ENCODE measurements around the gene NUTM2B. TPM values are rescaled to one million over a fixed set of nuclear protein-coding genes. Genes with fewer than 3 reads are reported as not detected.
"Not testable (repeated sequence)": the region's sequence is repeated elsewhere in the genome, so short reads cannot be mapped to it uniquely, and the experiment has no call there.

NUTM2B gene, protein sequence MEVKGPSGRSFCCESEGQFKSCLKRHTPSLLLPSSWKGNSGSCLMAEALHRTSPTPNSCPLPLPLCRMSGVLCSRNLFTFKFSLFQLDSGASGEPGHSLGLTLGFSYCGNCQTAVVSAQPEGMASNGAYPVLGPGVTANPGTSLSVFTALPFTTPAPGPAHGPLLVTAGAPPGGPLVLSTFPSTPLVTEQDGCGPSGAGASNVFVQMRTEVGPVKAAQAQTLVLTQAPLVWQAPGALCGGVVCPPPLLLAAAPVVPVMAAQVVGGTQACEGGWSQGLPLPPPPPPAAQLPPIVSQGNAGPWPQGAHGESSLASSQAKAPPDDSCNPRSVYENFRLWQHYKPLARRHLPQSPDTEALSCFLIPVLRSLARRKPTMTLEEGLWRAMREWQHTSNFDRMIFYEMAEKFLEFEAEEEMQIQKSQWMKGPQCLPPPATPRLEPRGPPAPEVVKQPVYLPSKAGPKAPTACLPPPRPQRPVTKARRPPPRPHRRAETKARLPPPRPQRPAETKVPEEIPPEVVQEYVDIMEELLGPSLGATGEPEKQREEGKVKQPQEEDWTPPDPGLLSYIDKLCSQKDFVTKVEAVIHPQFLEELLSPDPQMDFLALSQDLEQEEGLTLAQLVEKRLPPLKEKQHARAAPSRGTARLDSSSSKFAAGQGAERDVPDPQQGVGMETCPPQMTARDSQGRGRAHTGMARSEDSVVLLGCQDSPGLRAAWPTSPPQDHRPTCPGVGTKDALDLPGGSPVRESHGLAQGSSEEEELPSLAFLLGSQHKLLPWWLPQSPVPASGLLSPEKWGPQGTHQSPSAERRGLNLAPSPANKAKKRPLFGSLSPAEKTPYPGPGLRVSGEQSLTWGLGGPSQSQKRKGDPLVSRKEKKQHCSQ
- polyA plus RNA-seq (2013): 0.44 and 0.47 TPM in 2 replicates

DNA sequence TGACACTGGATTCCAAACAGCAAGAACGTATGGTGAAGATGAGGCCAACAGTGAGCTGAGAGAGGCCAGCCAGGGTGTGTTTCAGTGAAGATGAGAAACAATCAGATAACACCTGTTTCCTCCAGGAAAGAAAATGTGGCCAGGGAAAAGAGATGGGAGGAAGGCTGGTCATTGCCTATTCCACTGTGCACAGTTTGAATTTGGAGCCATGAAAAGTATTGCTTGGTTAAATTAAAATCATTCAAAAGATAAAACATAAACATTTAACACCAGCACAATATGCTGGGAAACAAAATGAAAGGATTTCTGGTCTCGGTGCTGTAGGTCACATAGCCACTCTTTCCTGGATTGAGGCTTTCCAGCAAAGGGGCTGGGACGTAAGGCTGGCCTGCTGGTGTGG, at the start of gene NUTM2B:
Gene NUTM2B, plus strand, starts transcription at position 301 of the 400 bp plus-strand sequence. CDS start 383 bp downstream, outside the sequence.
- H4K12ac ChIP-seq (ENCODE audit: low read depth, low read length); H2BK12ac ChIP-seq (ENCODE audit: low read length); H2BK5ac ChIP-seq (ENCODE audit: low read depth, low read length, poor library complexity); H2AK5ac ChIP-seq (ENCODE audit: low read length); H3K4me1 ChIP-seq (ENCODE audit: control insufficient read depth in 1 of 2, insufficient read depth in 2 of 2, low read length in 2 of 2); DNase-seq; H2AFZ ChIP-seq (ENCODE audit: insufficient read depth, low read length, poor library complexity); H3K36me3 ChIP-seq (ENCODE audit: control insufficient read depth in 1 of 2, insufficient read depth in 2 of 2, low read length in 2 of 2); H3K27me3 ChIP-seq (ENCODE audit: insufficient read depth, low read length); H3K9ac ChIP-seq (ENCODE audit: low read length); H3K4me3 ChIP-seq (ENCODE audit: low read depth, low read length); H3K4me2 ChIP-seq (ENCODE audit: low read length); H3K79me2 ChIP-seq (ENCODE audit: control insufficient read depth, insufficient read depth, low read length, poor library complexity); H3K9me3 ChIP-seq (ENCODE audit: insufficient read depth, low read depth, low read length); H3K4ac ChIP-seq (ENCODE audit: low read depth, low read length); H3K14ac ChIP-seq (ENCODE audit: low read length); H2BK120ac ChIP-seq (ENCODE audit: insufficient read depth, low read length, poor library complexity); H3K23ac ChIP-seq (ENCODE audit: low read length); H4K91ac ChIP-seq (ENCODE audit: low read depth, low read length); H3K27ac ChIP-seq (ENCODE audit: low read depth, low read length); H3K79me1 ChIP-seq (ENCODE audit: low read length); H3K18ac ChIP-seq (ENCODE audit: low read length); H4K8ac ChIP-seq (ENCODE audit: low read depth, low read length): not testable (repeated sequence)
- no CpG with 5 or more reads among the region's 3 CpGs for WGBS (ENCODE audit: extremely low coverage, insufficient coverage, insufficient read length)

DNA sequence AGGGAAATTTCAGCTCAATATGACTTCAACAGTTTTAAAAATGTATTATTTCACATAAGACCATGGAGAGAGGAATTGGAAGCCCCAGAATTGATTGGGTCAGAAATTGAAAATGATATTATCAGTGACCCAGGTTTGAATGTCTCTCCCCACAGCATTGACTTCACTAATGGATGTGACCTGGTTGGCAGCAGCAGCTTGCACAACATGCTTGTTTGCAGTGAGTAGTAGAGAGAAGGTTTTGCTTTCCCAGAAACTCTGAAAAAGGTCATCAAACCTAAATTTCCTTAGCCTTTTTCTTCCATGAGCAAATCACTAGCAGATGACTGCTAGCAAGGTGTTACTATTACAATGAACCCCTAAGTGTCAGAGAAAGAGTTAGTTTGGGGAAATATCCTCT, 39.7 kb upstream of the NUTM2B start:
- H2AK5ac ChIP-seq (ENCODE audit: low read length); H4K91ac ChIP-seq (ENCODE audit: low read depth, low read length); H3K79me1 ChIP-seq (ENCODE audit: low read length); H2BK5ac ChIP-seq (ENCODE audit: low read depth, low read length, poor library complexity); H3K27me3 ChIP-seq (ENCODE audit: insufficient read depth, low read length); H4K8ac ChIP-seq (ENCODE audit: low read depth, low read length); DNase-seq; H3K27ac ChIP-seq (ENCODE audit: low read depth, low read length); H3K18ac ChIP-seq (ENCODE audit: low read length); H4K12ac ChIP-seq (ENCODE audit: low read depth, low read length); H3K9ac ChIP-seq (ENCODE audit: low read length); H2AFZ ChIP-seq (ENCODE audit: insufficient read depth, low read length, poor library complexity); H3K4me3 ChIP-seq (ENCODE audit: low read depth, low read length); H3K36me3 ChIP-seq (ENCODE audit: control insufficient read depth in 1 of 2, insufficient read depth in 2 of 2, low read length in 2 of 2); H3K23ac ChIP-seq (ENCODE audit: low read length); H2BK12ac ChIP-seq (ENCODE audit: low read length); H3K9me3 ChIP-seq (ENCODE audit: insufficient read depth, low read depth, low read length); H3K4ac ChIP-seq (ENCODE audit: low read depth, low read length); H3K4me2 ChIP-seq (ENCODE audit: low read length); H3K4me1 ChIP-seq (ENCODE audit: control insufficient read depth in 1 of 2, insufficient read depth in 2 of 2, low read length in 2 of 2); H3K14ac ChIP-seq (ENCODE audit: low read length); H3K79me2 ChIP-seq (ENCODE audit: control insufficient read depth, insufficient read depth, low read length, poor library complexity); H2BK120ac ChIP-seq (ENCODE audit: insufficient read depth, low read length, poor library complexity): not testable (repeated sequence)

DNA sequence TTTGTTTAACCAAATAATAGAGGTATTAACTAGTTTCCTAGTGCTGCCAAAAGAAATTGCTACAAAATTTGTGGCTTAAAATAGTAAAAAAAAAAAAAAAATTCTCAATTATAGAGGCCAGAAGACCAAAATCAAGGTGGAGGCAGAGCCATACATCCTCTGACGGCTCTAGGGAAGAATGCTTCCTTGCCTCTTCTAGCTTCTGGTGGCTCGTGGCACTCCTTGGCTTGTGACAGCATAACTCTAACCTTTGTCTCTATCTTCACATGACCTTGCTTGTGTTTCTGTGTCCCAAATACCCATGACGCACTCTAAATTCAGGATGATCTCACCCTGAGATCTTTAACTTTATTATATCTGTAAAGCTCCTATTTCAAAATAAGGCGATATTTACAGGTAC, 38.3 kb upstream of the NUTM2B start:
- not testable (repeated sequence) for H3K23ac ChIP-seq (ENCODE audit: low read length); H4K91ac ChIP-seq (ENCODE audit: low read depth, low read length); H3K4me3 ChIP-seq (ENCODE audit: low read depth, low read length); H3K79me2 ChIP-seq (ENCODE audit: control insufficient read depth, insufficient read depth, low read length, poor library complexity); H3K79me1 ChIP-seq (ENCODE audit: low read length); H3K9me3 ChIP-seq (ENCODE audit: insufficient read depth, low read depth, low read length); H3K14ac ChIP-seq (ENCODE audit: low read length); H2BK5ac ChIP-seq (ENCODE audit: low read depth, low read length, poor library complexity); H2BK120ac ChIP-seq (ENCODE audit: insufficient read depth, low read length, poor library complexity); H3K27ac ChIP-seq (ENCODE audit: low read depth, low read length); DNase-seq; H3K4me2 ChIP-seq (ENCODE audit: low read length); H3K9ac ChIP-seq (ENCODE audit: low read length); H3K4ac ChIP-seq (ENCODE audit: low read depth, low read length); H2AFZ ChIP-seq (ENCODE audit: insufficient read depth, low read length, poor library complexity); H4K12ac ChIP-seq (ENCODE audit: low read depth, low read length); H4K8ac ChIP-seq (ENCODE audit: low read depth, low read length); H3K4me1 ChIP-seq (ENCODE audit: control insufficient read depth in 1 of 2, insufficient read depth in 2 of 2, low read length in 2 of 2); H2BK12ac ChIP-seq (ENCODE audit: low read length); H3K27me3 ChIP-seq (ENCODE audit: insufficient read depth, low read length); H3K36me3 ChIP-seq (ENCODE audit: control insufficient read depth in 1 of 2, insufficient read depth in 2 of 2, low read length in 2 of 2); H2AK5ac ChIP-seq (ENCODE audit: low read length); H3K18ac ChIP-seq (ENCODE audit: low read length)
- no CpG with 5 or more reads among the region's 4 CpGs for WGBS (ENCODE audit: extremely low coverage, insufficient coverage, insufficient read length)

DNA sequence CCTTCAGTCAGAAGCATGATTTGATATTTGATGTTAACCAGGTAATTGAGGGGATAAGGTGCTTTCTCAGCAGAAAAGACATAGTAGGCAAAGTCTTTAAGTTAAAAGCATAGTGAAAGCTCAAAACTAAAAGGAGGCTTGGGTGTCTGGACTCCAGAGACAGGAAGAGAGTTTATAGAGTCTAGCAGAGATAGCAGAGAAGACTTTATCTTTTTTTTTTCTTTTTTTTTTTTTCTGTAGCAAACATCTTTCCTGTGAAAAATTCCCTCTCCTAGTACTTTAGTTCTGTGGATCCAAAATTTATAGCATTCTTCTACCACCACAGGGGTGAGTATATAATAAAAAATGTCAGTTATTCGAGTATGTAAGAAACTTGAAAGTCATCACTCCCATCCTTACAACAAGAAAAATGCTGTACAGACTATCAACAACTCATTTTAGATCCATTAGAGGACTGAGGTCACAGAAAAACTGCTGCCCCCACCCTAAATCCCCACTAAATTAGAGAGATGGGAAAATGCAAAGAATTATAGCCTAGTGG, 33.7 kb upstream of the NUTM2B start:
- not testable (repeated sequence) for DNase-seq; H3K14ac ChIP-seq (ENCODE audit: low read length); H2BK12ac ChIP-seq (ENCODE audit: low read length); H3K4me1 ChIP-seq (ENCODE audit: control insufficient read depth in 1 of 2, insufficient read depth in 2 of 2, low read length in 2 of 2); H3K23ac ChIP-seq (ENCODE audit: low read length); H2AK5ac ChIP-seq (ENCODE audit: low read length); H2BK120ac ChIP-seq (ENCODE audit: insufficient read depth, low read length, poor library complexity); H3K79me1 ChIP-seq (ENCODE audit: low read length); H3K4me3 ChIP-seq (ENCODE audit: low read depth, low read length); H3K9me3 ChIP-seq (ENCODE audit: insufficient read depth, low read depth, low read length); H3K27ac ChIP-seq (ENCODE audit: low read depth, low read length); H4K8ac ChIP-seq (ENCODE audit: low read depth, low read length); H3K27me3 ChIP-seq (ENCODE audit: insufficient read depth, low read length); H4K91ac ChIP-seq (ENCODE audit: low read depth, low read length); H3K36me3 ChIP-seq (ENCODE audit: control insufficient read depth in 1 of 2, insufficient read depth in 2 of 2, low read length in 2 of 2); H2BK5ac ChIP-seq (ENCODE audit: low read depth, low read length, poor library complexity); H3K9ac ChIP-seq (ENCODE audit: low read length); H3K4ac ChIP-seq (ENCODE audit: low read depth, low read length); H2AFZ ChIP-seq (ENCODE audit: insufficient read depth, low read length, poor library complexity); H3K4me2 ChIP-seq (ENCODE audit: low read length); H4K12ac ChIP-seq (ENCODE audit: low read depth, low read length); H3K79me2 ChIP-seq (ENCODE audit: control insufficient read depth, insufficient read depth, low read length, poor library complexity); H3K18ac ChIP-seq (ENCODE audit: low read length)
- no CpG with 5 or more reads among the region's 1 CpG for WGBS (ENCODE audit: extremely low coverage, insufficient coverage, insufficient read length)
